ENCODE data around the gene TPRG1L.
"Not testable (repeated sequence)": the region's sequence is repeated elsewhere in the genome, so short reads cannot be mapped to it uniquely, and the experiment has no call there.

Gene TPRG1L

DNA sequence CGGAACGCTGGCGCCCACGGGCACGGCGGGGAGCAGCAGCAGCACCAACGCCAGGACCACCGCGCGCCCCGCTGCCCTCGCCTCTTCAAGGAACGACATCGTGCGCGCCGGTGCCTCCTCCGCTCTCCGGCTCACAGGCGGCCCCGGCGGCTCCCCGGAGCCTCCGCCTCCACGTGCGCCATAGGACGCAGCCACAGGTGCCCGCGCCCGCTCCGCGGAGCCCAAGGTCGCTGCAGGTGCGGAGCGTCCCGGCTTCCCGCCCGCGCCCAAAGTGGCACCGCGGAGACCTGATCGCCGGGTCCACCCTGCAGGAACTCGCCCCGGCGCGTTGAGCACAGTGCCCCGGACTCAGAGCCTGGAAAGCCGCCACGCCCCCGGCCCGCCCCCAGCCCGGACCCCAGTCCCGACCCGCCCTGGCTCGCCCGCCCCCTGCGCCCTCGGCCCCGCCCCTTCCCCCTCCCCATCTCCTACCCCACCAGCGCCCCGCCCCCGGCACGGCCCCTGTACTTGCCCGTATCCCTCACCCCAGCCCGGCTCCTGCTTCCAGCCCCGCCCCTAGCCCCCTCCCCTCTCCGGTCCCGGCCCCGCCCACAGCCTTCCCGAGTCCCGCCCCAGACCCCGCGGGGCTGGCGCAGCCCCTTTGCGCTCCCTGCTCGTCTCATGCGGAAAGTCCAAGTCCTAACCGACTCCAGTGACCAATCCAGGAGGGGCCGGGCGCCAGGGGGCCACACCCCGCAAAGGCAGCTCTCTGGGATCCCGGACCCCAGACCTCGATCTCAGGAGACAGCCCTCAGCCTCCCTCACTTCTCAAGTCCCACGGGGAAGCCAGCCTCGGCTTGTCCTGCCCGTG is 13.4 kb upstream of the TPRG1L start, which contains the start of gene MEGF6:
Gene MEGF6 (minus strand): TSS at position 339 of the 850 bp plus-strand sequence. CDS start 240 bp downstream, at position 99.
- peak; percentile 80 for DNase-seq (ENCODE audit: low read depth)
- Histone ChIP-seq H3K9ac (ENCODE audit: low read length) (no peak within 1 kb of the TSS), H3K9me3 (ENCODE audit: control insufficient read depth, low read length) (no peaks in the 10 kb centered on the region), H3K27me3 (replicated peaks; ENCODE audit: control insufficient read depth, insufficient read depth, low read length) (peaks cover 70% of the 10 kb centered on the region), H3K4me3 (ENCODE audit: low read length) (no peak within 1 kb of the TSS), H3K4me1 (ENCODE audit: control insufficient read depth, insufficient read depth, low read length) (peaks cover 3% of the 10 kb centered on the region), H3K36me3 (ENCODE audit: control insufficient read depth, insufficient read depth, low read length, severe bottlenecking) (no peaks in the 10 kb centered on the region)

GRCh38 chr1:3612123-3612522 is 12.7 kb upstream of the TPRG1L start:
- Histone ChIP-seq H3K9ac (ENCODE audit: low read length) (no peak overlapping the region), H3K36me3 (ENCODE audit: control insufficient read depth, insufficient read depth, low read length, severe bottlenecking) (no peaks in the 10 kb centered on the region), H3K9me3 (ENCODE audit: control insufficient read depth, low read length) (no peaks in the 10 kb centered on the region), H3K4me3 (ENCODE audit: low read length) (no peak overlapping the region), H3K4me1 (ENCODE audit: control insufficient read depth, insufficient read depth, low read length) (peaks cover 3% of the 10 kb centered on the region), H3K27me3 (replicated peaks; ENCODE audit: control insufficient read depth, insufficient read depth, low read length) (peaks cover 70% of the 10 kb centered on the region)
- no peak for DNase-seq (ENCODE audit: low read depth)

DNA sequence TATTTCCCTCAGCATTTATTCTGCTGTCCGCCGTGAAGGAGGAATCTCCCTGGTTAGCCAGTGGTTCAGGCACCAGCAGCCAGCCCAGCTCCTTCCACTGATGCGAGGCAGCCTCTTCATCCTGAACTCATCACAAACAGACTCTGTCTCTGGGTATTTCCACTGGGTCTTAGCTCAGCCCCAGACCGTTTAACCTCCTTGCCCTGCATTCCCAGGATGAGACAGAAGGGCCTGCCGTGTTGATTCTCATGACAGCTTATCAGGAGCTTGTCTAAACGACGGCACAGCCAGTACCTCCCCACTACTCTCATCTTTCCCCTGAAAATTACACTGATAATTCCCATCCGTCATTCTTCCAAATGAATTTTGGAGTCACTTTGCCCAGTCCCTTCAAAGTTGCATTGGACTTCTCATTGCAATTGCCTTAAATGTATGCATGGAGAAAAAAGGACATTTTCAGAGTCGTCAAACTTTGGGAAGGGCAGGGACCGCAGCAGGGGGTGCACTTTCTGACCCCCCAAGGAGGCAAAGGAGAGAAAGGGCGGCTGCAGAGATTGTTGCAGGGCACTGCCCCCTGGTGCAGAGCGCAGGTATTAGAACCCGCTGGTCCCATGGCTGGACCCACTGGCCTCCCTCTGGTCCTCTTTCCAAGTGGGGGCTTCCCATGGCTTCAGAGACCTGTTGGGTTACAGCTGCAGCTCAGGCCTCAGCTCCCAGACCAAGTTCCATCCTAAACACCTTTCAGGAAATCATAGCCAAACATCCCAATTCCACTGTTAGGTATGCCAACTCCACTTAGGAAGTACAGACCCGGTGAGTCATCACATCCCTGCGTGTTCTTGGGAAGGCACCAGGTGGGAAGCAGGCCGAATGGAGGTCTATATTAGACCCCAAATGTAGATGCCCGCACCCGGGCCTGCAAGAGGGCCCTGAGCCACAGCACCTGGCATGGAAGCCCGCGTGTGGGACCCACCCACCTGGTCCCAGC is 9.8 kb upstream of the TPRG1L start:
- peak; percentile 28 for DNase-seq (ENCODE audit: low read depth)
- Histone ChIP-seq H3K4me1 (ENCODE audit: control insufficient read depth, insufficient read depth, low read length) (peaks cover 7% of the 10 kb centered on the region), H3K9me3 (ENCODE audit: control insufficient read depth, low read length) (no peaks in the 10 kb centered on the region), H3K4me3 (ENCODE audit: low read length) (no peak overlapping the region), H3K9ac (ENCODE audit: low read length) (no peak overlapping the region), H3K27me3 (replicated peaks; ENCODE audit: control insufficient read depth, insufficient read depth, low read length) (peaks cover 62% of the 10 kb centered on the region), H3K36me3 (ENCODE audit: control insufficient read depth, insufficient read depth, low read length, severe bottlenecking) (no peaks in the 10 kb centered on the region)

- Histone ChIP-seq H3K36me3 (ENCODE audit: control insufficient read depth, insufficient read depth, low read length, severe bottlenecking) (no peaks in the 10 kb centered on the region), H3K27me3 (replicated peaks; ENCODE audit: control insufficient read depth, insufficient read depth, low read length) (peaks cover 57% of the 10 kb centered on the region), H3K9me3 (ENCODE audit: control insufficient read depth, low read length) (no peaks in the 10 kb centered on the region), H3K4me1 (ENCODE audit: control insufficient read depth, insufficient read depth, low read length) (peaks cover 4% of the 10 kb centered on the region), H3K4me3 (ENCODE audit: low read length) (no peak overlapping the region), H3K9ac (ENCODE audit: low read length) (no peak overlapping the region)
- DNase-seq (ENCODE audit: low read depth), result no peak
Measured at GRCh38 chr1:3616861-3617260, 8.0 kb upstream of the TPRG1L start.

DNA sequence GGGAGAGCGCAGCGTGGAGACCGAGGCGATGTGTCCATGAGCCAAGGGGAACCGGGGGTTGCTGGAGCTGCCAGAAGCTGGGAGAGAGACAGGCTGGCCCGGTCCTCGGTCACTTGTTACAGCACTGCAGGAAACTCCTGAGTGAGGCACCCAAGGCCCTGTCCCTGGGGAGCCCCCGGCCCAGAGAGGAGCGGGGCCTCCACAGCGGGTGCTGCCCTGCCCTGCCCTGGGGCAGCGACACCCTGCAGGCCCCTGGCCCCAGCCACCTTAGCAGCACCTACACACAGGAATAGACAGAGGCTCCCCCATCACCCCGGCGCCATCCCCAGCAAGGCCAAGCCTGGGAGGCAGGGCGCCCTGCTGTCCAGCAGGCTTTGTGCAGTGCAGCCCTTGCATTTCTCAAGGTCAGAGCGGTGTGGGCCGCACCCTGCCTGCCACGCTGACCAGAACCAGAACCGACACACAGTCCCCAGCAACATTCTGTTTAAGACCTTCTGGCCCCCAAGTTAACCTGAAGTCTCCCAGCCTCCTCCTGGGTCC is 6.9 kb upstream of the TPRG1L start:
- no peak for DNase-seq (ENCODE audit: low read depth)
- H3K36me3 ChIP-seq (ENCODE audit: control insufficient read depth, insufficient read depth, low read length, severe bottlenecking), result no peaks in the 10 kb centered on the region
- peaks cover 6% of the 10 kb centered on the region for H3K4me1 ChIP-seq (ENCODE audit: control insufficient read depth, insufficient read depth, low read length)
- no peaks in the 10 kb centered on the region for H3K9me3 ChIP-seq (ENCODE audit: control insufficient read depth, low read length)
- no peak overlapping the region for H3K9ac ChIP-seq (ENCODE audit: low read length)
- peaks cover 47% of the 10 kb centered on the region for H3K27me3 ChIP-seq (replicated peaks; ENCODE audit: control insufficient read depth, insufficient read depth, low read length)
- no peak overlapping the region for H3K4me3 ChIP-seq (ENCODE audit: low read length)

DNA sequence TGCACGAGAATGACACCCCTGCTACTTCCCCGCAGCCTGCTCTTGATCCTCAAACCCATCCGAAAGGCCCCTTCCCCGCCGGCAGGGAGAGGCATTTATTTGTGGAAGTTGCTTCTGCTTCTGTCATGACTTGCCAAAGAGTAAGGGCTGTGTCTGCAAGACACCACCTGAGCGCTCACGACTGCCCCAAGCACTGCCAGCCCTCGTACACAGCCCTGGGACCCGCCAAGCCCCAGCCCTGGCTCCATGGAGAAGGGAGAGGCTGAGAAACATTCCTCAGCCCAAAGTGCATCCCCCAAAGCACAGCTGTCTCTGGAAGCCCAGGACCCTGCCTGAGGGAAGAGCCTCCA is 6.3 kb upstream of the TPRG1L start:
- Histone ChIP-seq H3K4me3 (ENCODE audit: low read length) (no peak overlapping the region), H3K9me3 (ENCODE audit: control insufficient read depth, low read length) (no peaks in the 10 kb centered on the region), H3K4me1 (ENCODE audit: control insufficient read depth, insufficient read depth, low read length) (peaks cover 12% of the 10 kb centered on the region), H3K36me3 (ENCODE audit: control insufficient read depth, insufficient read depth, low read length, severe bottlenecking) (no peaks in the 10 kb centered on the region), H3K9ac (ENCODE audit: low read length) (no peak overlapping the region), H3K27me3 (replicated peaks; ENCODE audit: control insufficient read depth, insufficient read depth, low read length) (peaks cover 41% of the 10 kb centered on the region)
- DNase-seq (ENCODE audit: low read depth), result no peak

DNA sequence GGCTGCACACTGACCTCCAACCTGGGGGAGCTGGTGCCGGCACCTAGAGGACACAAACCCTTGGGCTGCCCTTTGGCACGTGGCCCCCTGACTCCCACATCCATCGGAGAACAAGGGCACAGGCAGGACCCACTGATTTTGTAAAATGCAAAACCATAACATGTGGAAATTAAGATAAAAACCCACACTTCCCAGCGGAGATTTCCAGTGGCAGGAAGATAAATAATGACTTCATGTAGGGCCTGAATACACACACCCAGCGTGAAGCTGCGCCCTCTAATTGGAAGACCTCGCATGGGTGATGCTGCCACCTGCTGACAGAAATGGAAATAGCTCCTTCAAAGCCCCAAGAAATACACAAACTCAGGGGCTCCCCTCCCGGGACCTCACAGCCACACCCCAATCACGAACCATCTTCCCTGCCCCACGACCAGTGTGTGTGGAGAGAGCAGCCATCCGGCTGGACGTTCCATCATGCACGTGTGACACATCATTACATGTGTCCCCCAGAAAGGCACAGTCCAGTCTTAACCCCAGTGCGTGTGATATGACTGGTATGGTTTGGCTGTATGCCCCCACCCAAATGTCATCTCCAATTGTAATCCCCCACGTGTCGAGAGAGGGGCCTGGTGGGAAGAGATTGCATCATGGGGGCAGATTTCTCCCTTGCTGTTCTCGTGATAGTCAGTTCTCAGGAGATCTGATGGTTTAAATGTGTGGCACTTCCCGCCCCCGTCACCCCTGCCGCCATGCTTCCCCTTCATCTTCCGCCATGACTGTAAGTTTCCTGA is 5.7 kb upstream of the TPRG1L start:
- DNase-seq (ENCODE audit: low read depth), result peak; percentile 92
- H3K27me3 ChIP-seq (replicated peaks; ENCODE audit: control insufficient read depth, insufficient read depth, low read length), result peaks cover 35% of the 10 kb centered on the region
- H3K36me3 ChIP-seq (ENCODE audit: control insufficient read depth, insufficient read depth, low read length, severe bottlenecking), result no peaks in the 10 kb centered on the region
- H3K9ac ChIP-seq (ENCODE audit: low read length), result no peak overlapping the region
- no peak overlapping the region for H3K4me3 ChIP-seq (ENCODE audit: low read length)
- H3K9me3 ChIP-seq (ENCODE audit: control insufficient read depth, low read length), result no peaks in the 10 kb centered on the region
- H3K4me1 ChIP-seq (ENCODE audit: control insufficient read depth, insufficient read depth, low read length), result peaks cover 16% of the 10 kb centered on the region

DNA sequence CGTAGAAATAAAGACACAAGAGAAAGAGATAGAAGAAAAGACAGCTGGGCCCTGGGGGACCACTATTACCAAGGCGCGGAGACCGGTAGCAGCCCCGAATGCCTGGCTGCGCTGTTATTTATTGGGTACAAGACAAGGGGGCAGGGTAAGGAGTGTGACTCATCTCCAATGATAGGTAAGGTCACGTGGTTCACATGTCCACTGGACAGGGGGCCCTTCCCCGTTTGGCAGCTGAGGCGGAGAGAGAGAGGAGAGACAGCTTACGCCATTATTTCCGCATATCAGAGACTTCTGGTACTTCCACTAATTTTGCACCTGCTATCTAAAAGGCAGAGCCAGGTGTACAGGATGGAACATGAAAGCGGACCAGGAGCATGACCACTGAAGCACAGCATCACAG is 4.1 kb upstream of the TPRG1L start:
- H3K4me1 ChIP-seq (ENCODE audit: control insufficient read depth, insufficient read depth, low read length), result peaks cover 19% of the 10 kb centered on the region
- no peaks in the 10 kb centered on the region for H3K9me3 ChIP-seq (ENCODE audit: control insufficient read depth, low read length)
- no peak overlapping the region for H3K9ac ChIP-seq (ENCODE audit: low read length)
- no peaks in the 10 kb centered on the region for H3K36me3 ChIP-seq (ENCODE audit: control insufficient read depth, insufficient read depth, low read length, severe bottlenecking)
- DNase-seq (ENCODE audit: low read depth), result no peak
- H3K4me3 ChIP-seq (ENCODE audit: low read length), result no peak overlapping the region
- peaks cover 19% of the 10 kb centered on the region for H3K27me3 ChIP-seq (replicated peaks; ENCODE audit: control insufficient read depth, insufficient read depth, low read length)

DNA sequence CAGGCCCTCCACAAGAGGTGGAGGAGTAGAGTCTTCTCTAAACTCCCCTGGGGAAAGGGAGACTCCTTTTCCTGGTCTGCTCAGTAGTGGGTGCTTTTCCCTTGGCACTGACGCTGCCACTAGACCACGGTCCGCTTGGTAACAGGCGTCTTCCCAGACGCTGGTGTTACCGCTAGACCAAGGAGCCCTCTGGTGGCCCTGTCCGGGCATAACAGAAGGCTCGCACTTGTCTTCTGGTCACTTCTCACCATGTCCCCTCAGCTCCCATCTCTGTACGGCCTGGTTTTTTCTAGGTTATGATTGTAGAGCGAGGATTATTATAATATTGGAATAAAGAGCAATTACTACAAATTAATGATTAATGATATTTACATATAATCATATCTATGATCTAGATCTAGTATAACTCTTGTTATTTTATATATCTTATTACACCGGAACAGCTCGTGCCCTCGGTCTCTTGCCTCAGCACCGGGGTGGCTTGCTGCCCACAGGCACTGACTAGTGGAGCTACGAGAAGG is 3.6 kb upstream of the TPRG1L start:
- not testable (repeated sequence) for H3K4me3 ChIP-seq (ENCODE audit: low read length); H3K9ac ChIP-seq (ENCODE audit: low read length); H3K9me3 ChIP-seq (ENCODE audit: control insufficient read depth, low read length); H3K36me3 ChIP-seq (ENCODE audit: control insufficient read depth, insufficient read depth, low read length, severe bottlenecking)
- DNase-seq (ENCODE audit: low read depth), result peak; percentile 57
- peaks cover 14% of the 10 kb centered on the region for H3K27me3 ChIP-seq (replicated peaks; ENCODE audit: control insufficient read depth, insufficient read depth, low read length)
- peaks cover 24% of the 10 kb centered on the region for H3K4me1 ChIP-seq (ENCODE audit: control insufficient read depth, insufficient read depth, low read length)

GRCh38 chr1:3622102-3622501 is 2.7 kb upstream of the TPRG1L start:
- H3K9ac ChIP-seq (ENCODE audit: low read length); H3K4me3 ChIP-seq (ENCODE audit: low read length); H3K27me3 ChIP-seq (replicated peaks; ENCODE audit: control insufficient read depth, insufficient read depth, low read length); H3K36me3 ChIP-seq (ENCODE audit: control insufficient read depth, insufficient read depth, low read length, severe bottlenecking); DNase-seq (ENCODE audit: low read depth); H3K9me3 ChIP-seq (ENCODE audit: control insufficient read depth, low read length): not testable (repeated sequence)
- H3K4me1 ChIP-seq (ENCODE audit: control insufficient read depth, insufficient read depth, low read length), result peaks cover 25% of the 10 kb centered on the region
